EH (cell line): Measurements from ENCODE around the gene ST6GALNAC4.
"Not testable (repeated sequence)": the region's sequence is repeated elsewhere in the genome, so short reads cannot be mapped to it uniquely, and the experiment has no call there.

Experiments
- DNase-seq: peaks from one replicate; pipeline ENCODE4 v3.0.0-alpha.2; 2015; ENCODE audit warnings: low read depth

The ST6GALNAC4 gene

DNA sequence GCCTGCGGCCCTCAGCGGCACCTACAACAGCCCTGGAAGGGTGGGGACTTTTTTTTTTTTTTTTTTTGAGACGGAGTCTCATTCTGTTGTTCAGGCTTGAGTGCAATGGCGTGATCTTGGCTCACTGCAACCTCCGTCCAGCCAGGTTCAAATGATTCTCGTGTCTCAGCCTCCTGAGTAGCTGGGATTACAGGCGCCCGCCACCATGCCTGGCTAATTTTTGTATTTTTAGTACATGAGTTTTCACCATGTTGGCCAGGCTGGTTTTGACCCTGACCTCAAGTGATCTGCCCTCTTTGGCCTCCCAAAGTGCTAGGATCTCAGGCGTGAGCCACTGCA is 46.7 kb downstream of the ST6GALNAC4 start:
- DNase-seq: not testable (repeated sequence)

GRCh38 chr9:127869310-127870152 is 47.3 kb downstream of the ST6GALNAC4 start:
- DNase-seq: peak; percentile 83

- DNase-seq: no peak
These were observed 48.5 kb downstream of the ST6GALNAC4 start for GRCh38 chr9:127868278-127868902.

DNA sequence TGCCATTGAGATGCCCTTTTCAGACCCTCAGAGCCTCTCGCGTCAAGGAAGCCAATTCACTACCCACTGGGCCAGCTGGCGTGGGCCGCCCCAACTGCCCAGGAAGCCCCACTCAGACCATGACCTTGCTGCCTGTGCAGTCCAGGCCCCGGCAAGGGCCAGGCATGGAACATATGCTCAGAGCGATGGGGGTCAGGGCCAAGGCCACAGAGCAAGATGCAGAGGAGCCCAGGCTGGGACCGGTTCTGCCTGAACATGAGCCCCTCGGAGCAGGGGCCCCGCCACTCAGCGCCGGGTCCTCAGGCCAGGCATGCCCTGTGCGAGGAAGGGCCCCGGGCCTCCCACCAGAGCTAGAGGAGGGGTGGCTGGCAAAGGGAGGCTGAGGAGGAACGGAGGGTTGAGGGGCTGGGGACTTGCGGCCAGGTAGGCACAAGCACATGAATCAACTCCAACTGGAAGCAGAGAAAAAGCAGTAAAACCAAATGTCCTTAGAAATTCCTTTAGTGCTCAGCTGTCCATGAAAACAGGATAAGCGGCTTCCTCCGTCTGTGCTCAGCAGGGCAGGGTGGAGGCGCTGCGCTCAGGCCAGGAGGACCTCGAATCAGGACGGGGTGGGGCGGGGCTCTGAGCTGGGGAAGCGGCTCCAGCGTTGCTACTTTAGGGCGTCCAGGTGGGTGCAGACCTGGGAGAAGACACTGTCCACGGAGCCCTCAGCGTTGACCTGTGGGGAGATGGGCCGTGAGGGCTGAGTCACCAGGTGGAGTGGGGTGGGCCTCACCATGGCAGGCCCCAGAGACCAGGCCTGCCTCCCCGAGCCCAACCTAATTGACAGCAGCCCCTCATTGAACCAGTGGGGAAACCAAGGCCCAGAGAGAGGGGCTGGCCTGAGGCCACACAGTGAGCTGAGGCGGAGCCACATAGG is 49.2 kb downstream of the ST6GALNAC4 start:
- no peak for DNase-seq

DNA sequence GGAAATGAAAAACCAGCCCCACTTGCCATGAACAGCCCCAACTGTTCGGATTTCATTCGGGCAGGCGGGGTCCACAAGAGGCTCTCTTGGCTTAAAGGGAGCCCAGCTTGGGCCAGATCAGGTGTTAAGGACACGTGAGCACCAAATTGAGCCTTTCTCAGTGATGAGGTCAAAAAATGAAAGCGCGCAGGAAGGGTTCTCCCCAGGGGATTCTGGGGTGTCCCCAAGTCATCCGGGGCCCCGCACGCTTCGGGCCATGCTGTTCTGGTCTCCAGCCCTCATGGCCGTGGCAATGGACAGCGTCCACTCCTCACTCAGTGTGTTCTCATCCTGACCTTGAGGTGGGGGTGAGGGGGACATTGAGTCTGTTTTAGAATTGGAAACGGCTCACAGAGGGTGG is 50.3 kb downstream of the ST6GALNAC4 start:
- no peak for DNase-seq

GRCh38 chr9:127865645-127866464 is 51.0 kb downstream of the ST6GALNAC4 start:
- DNase-seq: no peak

DNA sequence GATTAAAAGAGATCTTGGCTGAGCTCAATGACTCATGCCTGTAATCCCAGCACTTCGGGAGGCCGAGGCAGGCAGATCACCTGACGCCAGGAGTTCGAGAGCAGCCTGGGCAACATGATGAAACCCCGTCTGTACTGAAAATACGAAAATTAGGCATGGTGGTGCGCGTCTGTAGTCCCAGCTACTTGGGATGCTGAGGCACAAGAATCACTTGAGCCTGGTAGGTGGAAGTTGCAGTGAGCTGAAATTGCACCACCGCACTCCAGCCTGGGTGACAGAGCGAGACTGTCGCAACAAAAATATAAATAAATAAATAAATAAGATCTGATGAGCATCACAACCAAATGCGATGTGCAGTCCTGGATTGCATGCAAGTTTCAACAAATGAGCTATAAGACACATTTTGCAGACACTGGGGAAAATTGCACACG is 53.6 kb downstream of the ST6GALNAC4 start:
- no peak for DNase-seq

GRCh38 chr9:127862075-127863011 is 54.5 kb downstream of the ST6GALNAC4 start:
- DNase-seq: no peak

GRCh38 chr9:127860779-127861178 is 56.1 kb downstream of the ST6GALNAC4 start:
- no peak for DNase-seq

DNA sequence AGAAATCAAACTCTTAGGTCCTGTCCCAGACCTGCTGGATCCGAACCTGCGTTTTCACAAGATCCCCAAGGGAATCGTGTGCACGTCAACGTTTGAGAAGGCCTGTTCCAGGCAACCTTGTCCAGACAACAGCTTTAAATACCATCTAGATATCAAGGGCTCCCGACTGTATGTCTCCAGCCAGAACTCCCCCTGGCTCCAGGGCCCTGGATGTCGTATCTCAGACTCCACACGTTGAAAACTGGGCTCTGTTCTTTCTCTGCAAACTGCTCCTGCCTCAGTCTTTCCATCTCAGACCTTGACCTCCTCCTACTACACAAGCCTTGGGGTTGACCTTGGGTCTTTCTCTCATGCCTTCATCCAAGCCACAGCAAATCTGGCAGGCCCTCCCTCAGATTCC is 56.6 kb downstream of the ST6GALNAC4 start:
- no peak for DNase-seq

- no peak for DNase-seq
These were observed 58.8 kb downstream of the ST6GALNAC4 start for GRCh38 chr9:127858041-127858512.
